Measurements from ENCODE around the gene RASGEF1C.
"Not testable (repeated sequence)": the region's sequence is repeated elsewhere in the genome, so short reads cannot be mapped to it uniquely, and the experiment has no call there.

RASGEF1C gene

DNA sequence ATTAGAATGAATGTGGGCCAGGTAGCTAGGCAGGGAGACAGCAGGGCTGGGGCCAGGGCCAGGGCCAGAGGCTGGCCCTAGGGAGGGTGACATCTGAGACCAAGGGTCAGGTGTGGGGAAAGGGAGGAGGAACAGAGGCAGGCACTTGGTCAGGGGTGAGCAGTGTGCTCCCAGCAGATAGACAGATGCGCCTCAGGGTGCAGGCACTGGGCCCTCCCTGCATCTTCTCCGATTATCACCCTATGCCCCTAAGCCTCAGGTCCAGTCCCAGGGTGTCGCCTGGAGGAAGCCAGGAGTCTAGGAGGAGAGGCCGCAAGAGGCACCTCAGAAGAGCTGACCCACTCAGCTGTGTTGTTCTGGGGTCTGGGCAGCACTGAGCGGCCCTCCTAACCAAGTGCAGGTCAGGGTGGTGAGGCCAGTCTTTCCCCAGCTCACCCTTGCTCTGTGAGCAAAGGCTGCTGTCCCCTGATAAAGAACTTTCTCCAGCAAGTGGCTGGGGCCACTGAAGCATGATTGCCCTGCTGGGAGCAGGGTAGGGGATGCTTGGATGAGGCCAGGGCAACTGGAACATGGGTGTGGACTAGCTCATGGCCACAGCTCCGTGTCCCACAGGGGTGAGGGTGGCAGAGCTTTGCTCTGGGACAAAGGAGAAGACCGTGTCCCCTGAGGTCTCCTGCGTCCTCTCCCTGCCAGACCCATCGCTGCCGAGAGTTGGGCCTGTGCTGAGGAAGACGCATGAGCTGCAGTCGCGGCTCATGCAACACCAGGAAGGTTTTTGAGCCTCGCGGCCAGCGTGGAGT, 2.1 kb upstream of the RASGEF1C start:
- DNase-seq: no peak

DNA sequence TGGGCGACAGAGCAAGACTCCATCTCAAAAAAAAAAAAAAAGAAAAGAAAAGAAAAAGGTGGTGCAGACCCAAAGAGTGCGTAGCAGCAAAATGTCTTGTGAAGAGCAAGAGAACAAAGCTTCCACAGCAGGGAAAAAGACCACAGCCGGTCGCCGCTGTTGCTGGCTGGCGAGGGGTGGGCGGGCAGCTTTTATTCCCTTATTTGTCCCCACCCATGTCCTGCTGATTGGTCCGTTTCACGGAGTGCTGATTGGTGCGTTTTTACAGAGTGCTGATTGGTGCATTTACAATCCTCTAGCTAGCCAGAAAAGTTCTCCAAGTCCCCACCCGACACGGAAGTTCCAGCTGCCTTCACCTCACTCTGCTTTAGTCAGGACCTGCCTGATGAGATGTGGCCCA, 1.1 kb upstream of the RASGEF1C start:
- not testable (repeated sequence) for DNase-seq

DNA sequence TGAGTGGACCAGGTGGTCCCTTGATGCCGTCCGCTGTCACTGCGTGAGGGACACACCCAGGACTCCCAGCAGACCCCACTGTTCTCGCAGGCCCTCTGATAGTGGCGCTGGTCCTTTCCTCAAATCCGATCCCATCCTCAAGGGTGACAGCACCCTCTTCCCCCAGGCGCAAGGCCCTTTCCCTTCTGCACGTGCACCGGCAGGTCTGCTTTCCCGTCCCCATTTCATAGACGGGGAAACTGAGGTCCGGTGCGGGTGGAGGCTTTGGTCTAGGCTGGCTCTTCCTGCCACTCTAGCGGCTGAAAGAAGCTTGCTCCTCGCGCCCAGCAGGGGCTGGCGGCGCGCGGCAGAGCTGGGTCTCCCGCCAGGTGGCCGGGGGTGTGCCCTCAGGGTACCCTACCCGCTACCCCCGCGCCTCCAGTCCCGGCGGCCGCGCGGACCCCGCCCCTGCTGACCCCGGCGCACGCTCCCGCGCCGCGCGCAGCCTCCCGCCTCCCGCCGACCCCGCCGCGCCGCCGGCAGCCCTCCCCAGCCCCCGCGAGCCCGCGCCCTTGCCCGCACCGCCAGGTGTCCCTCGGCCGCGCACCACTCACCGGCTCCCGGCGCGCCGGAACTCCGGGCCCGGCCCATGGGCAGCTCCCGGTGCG, 453 bp downstream of the RASGEF1C start:
- DNase-seq: no peak

DNA sequence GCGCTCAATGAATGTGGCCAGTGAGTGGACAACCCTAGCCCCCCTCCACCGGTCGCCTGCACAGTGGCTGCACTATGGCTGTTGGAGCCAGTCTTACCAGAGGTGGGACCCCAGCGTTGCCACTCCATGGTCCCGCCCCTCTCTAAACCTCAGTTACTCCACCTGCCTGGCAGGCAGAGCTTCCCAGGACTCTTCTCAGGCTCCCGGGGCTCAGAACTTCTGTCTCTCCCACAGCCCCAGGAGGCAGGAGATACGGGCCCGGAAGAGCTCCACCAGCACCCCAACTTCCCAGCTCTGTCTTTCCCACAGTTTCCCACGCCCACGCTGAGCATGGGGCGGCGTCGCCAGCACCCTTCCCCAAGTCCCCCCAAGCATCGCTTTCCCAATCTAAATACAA, 975 bp downstream of the RASGEF1C start:
- no peak for DNase-seq

DNA sequence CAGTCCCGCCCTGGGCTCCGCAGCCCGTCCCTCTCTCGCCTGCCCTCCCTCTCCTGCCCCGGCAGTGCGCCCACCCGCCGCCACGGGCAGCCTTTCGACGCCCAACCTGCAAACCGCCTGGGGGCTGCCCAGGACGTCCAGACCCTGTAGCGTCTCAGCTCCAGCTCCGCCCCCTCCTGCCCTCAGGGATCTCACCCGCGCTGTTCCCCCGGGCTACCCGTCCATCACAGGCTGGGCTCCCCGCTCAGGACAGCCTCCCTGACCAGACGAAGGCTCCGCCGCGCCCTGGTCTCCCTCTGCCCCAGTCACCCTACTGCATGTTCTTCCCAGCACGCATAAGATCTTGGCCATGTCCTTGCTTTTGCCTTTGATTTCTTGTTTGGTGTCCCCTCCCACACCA, 1.4 kb downstream of the RASGEF1C start:
- DNase-seq: no peak

DNA sequence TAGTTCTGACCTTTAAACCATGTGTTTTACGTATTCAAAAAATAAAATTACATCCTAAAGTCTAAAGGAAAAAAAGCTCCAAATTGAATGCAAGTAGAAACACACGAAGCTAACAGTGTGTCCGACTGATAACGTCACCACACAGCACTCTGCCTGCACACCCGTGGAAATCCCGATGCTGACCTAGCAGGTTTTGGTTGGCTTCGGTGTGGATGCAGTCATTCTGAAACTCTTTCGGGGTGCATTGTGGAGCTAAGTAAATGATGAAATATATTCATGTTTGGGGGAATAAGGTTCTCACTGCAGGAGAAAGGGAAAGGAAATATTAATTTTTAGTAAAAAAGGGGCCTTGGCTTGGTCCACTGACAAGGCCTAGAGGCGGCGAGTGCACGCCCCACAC, 2.0 kb downstream of the RASGEF1C start:
- no peak for DNase-seq

DNA sequence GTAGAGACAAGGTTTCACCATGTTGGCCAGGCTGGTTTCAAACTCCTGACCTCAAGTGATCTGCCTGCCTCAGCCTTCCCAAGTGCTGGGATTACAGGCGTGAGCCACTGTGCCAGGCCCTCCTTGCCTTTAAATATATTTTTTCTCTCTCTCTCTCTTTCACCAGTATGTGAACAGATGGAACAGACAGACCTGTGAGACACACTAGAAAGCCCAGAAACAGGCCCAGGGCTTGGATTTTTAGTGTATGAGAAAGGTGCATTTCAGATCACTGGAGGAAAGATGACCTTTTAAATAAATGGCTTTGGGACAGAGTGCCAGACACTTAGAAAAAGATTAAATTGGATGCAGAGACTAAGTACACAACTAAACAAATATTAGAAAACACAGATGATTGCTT, 3.1 kb downstream of the RASGEF1C start:
- DNase-seq: no peak

DNA sequence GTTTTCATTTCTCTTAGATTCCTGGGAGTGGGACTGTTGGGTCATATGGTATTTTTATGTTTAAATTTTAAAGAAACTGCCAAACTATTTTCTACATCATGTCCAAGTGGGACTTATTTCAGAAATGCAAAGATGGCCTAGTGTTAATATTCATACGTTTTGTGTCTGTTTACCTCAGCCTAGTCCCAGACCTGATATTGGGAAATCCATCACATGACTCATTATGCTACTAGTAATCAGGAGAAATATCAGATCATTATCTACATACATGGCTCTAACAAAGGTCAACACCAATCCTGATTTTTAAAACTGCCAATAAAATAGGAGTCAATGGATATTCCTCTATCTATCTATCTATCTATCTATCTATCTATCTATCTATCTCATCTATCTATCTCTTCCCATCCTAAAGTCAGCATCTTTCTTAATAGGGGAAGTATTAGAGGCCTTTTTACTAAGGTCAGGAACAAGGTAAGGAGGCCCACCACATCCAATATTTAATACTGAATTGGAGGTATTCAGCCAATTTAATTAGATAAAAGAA, 4.7 kb downstream of the RASGEF1C start:
- no peak for DNase-seq

DNA sequence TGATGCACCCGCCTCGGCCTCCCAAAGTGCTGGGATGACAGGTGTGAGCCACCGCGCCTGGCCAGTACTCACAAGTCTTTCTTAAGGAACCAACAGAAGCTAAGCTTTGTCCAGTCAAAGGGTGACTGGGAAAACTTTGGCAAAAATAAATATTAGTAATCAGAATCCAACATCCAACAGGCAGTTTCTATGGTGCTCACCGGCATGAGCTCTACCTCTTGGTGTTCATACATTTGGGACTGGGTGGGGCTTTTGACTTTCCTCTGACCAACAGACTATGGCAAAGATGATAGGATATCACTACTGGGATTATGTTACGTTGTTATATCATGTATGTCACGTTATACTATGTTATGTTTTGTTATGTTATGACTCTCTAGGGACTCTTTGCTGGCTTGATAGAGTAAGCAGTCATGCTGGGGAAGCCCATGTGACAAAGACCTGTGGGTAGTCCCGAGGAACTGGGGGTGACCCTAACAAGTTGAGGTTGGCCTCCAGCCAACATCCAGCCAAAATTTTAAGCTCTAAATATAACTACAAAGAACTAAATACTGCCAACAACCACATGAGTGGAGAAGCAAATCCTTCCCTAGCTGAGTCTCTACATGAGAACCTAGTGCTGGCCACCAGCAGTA, 6.0 kb downstream of the RASGEF1C start:
- DNase-seq: no peak

DNA sequence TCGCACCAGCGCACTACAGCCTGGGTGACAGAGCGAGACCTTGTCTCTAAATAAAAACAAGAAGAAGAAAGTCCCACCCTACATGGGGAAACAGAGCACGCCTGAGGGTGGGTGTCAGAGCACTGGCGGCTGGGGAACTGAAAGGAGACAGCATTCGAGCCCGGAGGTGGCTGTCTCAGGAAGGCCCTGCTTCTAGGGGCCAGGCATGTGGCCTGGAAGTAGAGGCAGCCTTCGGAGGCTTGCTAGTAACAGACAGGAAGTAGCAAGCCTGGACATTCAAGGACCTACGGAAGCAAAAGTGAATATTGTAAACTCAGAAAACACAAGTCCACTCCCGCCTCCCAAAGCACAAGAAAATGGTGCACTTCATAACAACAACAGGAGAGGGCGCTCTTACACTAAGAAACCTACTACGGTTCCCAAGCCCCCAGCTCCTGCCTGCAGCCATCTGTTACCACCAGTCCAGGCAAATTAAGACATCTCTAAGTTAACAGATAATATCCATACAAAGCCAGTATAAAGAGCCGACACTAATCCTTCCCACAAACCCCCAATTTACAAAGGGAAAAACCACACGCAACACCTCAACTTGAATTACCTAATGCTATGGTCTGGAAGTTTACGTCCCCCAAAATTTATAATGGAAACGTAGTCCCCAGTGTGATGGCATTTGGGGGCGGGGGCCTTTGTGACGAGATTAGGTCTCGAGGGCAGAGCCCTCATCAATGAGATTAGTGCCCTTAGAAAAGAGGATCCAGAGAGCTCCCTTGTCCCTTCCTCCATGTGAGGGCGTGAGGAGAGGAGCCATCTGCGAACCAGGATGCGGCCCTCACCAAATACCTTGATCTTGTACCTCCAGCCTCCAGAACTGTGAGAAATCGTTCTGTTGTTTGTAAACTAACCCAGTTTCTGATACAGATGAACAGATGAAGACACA, 7.7 kb downstream of the RASGEF1C start:
- no peak for DNase-seq

DNA sequence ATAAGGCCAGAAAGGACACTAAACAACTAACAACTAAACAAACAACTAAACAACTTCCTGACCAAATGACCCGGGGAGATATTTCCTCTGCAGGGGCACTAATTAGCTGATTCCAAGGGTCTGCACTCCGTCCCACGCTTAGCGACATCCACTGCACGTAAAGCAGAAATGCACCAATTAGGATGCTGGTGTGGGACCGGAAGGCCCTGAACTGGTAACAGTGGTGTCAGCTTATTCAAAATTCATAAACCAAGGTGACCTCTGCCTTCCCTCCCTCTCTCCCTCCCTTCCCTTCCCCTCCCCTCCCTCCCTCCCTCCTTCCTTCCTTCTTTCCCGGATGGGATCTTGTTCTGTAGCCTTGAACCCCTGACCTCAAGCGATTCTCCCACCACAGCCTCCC, 9.6 kb downstream of the RASGEF1C start:
- no peak for DNase-seq

DNA sequence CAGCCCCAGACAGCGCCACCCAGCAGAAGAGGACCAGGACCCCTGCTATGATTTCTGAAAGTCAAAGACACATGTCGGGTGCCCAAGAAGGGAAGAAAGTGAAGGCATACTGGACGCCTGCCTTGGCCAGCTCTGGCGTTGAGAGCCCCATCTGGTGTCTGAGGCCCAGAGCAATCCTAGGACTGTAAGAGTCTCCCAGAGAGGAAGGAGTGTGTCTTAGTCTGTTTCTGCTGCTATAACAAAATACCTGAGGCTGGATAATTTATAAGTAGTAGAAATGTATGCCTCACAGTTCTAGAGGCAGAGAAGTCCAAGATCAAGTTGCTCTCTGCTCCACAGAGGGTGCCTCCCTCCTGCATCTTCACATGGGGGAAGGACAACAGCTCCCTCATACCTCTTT, 10.8 kb downstream of the RASGEF1C start:
- no peak for DNase-seq

DNA sequence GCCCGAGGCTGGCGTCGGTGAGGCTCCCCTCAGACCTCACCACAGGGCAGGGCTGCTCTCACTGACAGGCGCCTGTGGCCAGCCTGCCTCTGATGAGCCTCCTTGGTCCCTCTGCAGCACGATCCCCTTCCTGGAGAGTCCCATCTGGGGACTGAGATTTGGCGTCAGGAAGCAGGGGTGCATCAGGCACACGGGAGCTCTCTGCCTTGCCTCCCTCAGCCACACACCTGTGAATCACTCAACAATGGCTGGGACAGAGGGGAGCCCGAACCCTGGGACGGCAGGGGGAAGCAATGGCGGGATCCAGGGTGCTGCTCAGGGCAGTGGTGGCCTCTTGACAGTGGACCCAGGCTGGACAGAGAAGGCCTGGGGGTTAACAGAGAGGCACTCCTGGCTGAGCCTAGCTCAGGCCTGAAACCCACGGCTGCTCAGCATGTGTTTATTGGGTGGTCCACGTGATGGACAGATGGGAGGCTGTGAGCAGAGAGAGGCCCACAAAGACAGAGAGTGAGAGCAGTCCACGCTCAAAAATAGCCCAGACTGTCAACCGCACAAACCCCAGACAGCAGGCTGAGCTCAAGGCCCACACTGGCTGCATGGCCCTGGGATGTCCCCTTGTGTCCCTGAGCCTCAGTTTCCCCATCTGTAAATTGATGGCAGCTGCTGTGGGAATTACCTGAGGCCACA, 11.9 kb downstream of the RASGEF1C start:
- DNase-seq: no peak

DNA sequence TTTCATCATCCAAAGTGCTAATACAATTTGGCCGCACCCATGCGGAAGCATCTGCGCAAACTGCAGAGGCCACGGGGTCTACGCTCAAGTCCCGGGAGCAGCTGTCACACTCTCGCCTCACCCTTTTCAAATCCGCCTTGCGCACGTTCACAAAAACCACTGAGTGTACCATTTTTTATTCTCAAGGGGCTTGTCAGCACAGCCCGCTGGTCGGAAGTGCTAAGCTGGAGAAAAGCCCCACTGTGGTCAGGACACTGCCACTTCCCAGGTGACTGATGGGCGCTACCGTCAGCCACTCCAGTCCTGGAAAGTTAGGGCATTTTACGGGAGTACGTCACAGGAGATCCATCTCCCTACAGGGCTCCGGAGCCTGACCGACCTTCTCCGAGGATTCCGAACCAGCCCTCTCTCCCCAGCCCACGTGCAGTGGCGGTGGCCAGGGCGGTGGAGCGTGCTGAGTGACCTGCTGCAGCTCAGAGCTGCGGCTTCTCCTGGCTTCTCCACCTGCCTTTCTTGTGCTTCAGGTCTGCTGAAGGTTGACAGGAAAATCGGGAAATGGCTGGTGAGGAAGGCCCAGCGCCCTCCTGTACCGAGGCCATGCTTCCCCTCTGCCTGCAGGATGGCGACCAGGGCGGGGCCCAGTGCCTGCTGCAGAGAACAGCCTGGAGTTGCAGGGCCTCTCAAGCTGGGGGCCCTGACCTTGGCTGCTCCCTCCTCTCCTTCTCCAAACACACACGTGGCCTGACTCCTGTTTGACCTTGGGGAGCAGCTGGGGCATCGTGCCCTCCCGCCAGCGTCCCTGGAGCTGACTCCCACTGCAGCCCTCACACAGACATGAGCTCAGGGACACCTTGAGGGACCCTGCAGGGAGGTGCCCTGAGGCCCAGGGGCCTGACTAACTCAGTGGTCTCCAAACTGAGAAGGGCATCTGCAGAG, 14.3 kb downstream of the RASGEF1C start:
- no peak for DNase-seq

DNA sequence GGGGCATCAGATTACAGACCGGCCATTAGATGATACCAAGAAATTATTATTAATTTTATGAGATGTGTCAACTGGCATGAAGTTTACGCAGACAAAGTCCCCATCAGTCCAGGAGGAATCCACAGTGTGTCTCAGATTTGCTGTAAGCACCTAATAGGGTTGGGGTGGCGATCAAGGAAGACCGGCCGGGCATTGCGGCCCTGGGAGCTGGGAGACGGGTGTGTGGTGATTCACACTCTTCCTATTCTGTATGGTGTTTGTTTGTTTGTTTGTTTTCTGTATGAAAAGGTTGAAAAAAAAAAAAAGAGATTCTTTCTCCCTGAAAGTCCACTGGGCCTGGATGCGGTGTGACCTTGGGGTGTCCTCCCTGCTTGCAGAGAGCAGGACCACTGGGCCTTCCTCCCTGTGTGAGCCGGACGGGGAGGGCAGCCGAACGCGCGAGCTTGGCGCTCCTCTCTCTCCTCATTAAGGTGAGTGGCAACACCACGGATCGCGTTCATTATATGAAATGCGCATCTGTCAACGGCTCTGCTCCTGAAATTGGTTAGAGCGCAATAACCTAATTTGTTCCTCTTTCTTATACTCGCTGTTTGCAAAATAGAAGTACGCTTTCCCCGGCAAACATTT, 15.1 kb downstream of the RASGEF1C start:
- DNase-seq: no peak

DNA sequence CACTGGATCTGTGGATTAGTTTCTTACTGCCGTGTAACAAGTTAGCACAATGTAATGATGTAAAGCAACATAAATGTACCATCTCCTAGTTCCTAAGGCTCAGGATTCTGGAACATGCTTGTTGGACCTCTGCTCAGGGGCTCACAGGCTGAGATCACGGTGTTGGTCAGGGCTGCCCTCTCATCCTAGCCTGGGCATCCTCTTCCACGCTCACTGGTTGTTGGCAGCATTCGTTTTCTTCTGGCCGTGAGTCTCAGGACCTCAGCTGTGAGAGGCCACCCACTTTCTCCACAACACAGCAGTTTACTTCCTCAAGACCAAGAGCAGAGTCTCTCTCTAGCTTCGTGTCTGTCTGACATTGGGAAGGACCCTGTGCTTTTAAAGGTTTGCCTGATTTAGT, 17.3 kb downstream of the RASGEF1C start:
- no peak for DNase-seq

DNA sequence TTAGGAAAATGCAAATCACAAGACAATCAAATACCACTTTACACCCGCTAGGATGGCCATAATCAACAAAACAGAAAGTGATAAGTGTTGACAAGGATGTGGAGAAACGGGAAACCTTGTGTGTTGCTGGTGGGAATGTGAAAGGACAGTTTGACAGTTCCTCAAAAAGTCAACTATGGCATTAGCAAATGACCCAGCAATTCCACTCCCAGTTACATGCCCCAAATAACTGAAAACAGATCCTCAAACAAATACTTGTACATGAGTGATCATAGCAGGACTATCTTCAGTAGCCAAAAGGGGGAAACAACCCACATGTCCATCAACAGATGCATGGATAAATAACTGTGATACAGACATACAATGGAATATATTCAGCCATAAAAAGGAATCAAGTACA, 21.2 kb downstream of the RASGEF1C start:
- no peak for DNase-seq

DNA sequence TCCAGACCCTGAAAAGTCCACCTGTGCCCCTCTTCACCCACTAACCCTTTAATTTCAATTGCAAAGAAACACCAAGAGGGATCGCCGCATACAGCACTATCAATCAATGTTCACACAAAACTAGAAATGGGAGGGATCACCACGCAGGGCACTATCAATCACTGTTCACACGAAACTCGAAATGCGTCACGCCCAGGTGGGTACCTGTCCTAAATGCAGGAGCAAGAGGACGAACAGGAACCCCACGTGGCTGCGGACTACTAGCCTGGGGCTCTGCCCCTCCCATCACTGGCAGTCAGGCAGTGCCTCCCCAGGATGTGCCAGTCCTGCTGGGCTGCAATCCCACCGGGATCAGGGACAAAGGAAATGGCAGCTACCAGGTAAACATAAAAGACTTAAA, 28.2 kb downstream of the RASGEF1C start:
- no peak for DNase-seq

DNA sequence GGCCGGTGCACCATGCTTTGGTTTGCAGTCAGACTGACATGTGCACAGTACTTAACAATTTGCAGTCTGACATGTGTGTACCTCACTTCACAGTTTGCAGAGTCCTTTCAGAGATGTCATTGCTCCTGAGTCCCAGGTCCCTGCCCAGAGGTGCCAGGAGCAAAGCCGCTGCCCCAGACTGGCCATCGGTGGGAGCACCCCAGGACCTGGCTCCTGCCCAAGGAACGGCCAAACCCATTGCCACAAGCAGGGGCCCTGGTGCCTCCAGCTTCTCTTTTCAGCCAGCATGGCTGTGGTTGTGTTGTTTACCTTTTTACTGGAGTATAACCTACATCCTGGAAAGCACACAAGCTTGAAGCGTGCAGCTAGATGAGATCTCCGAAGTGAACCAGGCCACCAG, 28.6 kb downstream of the RASGEF1C start:
- DNase-seq: no peak

Measured in effector CD4-positive, alpha-beta T cell (primary cell).